ENCODE measurements around the gene EEF2KMT.
"Not testable (repeated sequence)": the region's sequence is repeated elsewhere in the genome, so short reads cannot be mapped to it uniquely, and the experiment has no call there.

- not testable (repeated sequence) for TF ChIP-seq TAF1 (IDR thresholded peaks at IDR 0.05; ENCODE audit: low read depth, low read length); POLR2AphosphoS5 (IDR thresholded peaks at IDR 0.05; ENCODE audit: low read depth, low read length); POLR2A (IDR thresholded peaks at IDR 0.05; ENCODE audit: low read depth, low read length); POU2F2 (IDR thresholded peaks at IDR 0.05; ENCODE audit: low read depth, low read length); PAX5 (IDR thresholded peaks at IDR 0.05; ENCODE audit: insufficient read depth, low read length, severe bottlenecking); SPI1 (IDR thresholded peaks at IDR 0.05; ENCODE audit: low read depth, low read length)
Measured at GRCh38 chr16:5134739-5135452, 37.3 kb upstream of the EEF2KMT start.

Data from GM12891 (cell line).